IMR-90 (cell line): ENCODE results near the gene C12orf54.
"Not testable (repeated sequence)": the region's sequence is repeated elsewhere in the genome, so short reads cannot be mapped to it uniquely, and the experiment has no call there.

Experiments used
- BHLHE40 ChIP-seq: fragments of 150-350 bp; IDR thresholded peaks from 2 replicates; pipeline ENCODE4 v1.6.1; 2016; ENCODE audit warnings: mild to moderate bottlenecking, low read depth, low read length
- CEBPB ChIP-seq: IDR thresholded peaks from 2 replicates; pipeline ENCODE4 v1.6.1; 2012; ENCODE audit warnings: low read depth, low read length, improper control_type of control experiment
- CHD1 ChIP-seq: IDR thresholded peaks from 2 replicates; pipeline ENCODE4 v1.6.1; 2012; ENCODE audit warnings: low read depth, low read length, improper control_type of control experiment
- CTCF ChIP-seq: conservative IDR thresholded peaks from 2 replicates; pipeline ENCODE4 v1.5.1; 2012; ENCODE audit warnings: mild to moderate bottlenecking, low read depth, low read length, improper control_type of control experiment
- ELK1 ChIP-seq: fragments of 150-350 bp; IDR thresholded peaks from 2 replicates; pipeline ENCODE4 v1.6.1; 2016; ENCODE audit warnings: low read depth, mild to moderate bottlenecking, low read length, moderate library complexity, borderline replicate concordance
- FOS ChIP-seq: fragments of 150-350 bp; IDR thresholded peaks from 2 replicates; pipeline ENCODE4 v1.6.1; 2016; ENCODE audit warnings: low read depth, low read length
- POLR2A ChIP-seq: IDR thresholded peaks from 2 replicates; pipeline ENCODE4 v1.6.1; 2012; ENCODE audit warnings: mild to moderate bottlenecking, low read depth, low read length
- RFX5 ChIP-seq: IDR thresholded peaks from 2 replicates; pipeline ENCODE4 v1.8.0; 2012; ENCODE audit warnings: low read depth, mild to moderate bottlenecking, low read length, moderate library complexity
- SMC3 ChIP-seq: fragments of 150-350 bp; IDR thresholded peaks from 2 replicates; pipeline ENCODE4 v1.6.1; 2016; ENCODE audit warnings: low read depth, mild to moderate bottlenecking, antibody characterized with exemption, low read length, moderate library complexity
- TF ChIP-seq, protein P1 (sequence below): fragments of 150-350 bp; IDR thresholded peaks from 2 replicates; pipeline ENCODE4 v1.6.1; 2017; ENCODE audit warnings: mild to moderate bottlenecking, antibody characterized with exemption, low read length, low read depth

DNA sequence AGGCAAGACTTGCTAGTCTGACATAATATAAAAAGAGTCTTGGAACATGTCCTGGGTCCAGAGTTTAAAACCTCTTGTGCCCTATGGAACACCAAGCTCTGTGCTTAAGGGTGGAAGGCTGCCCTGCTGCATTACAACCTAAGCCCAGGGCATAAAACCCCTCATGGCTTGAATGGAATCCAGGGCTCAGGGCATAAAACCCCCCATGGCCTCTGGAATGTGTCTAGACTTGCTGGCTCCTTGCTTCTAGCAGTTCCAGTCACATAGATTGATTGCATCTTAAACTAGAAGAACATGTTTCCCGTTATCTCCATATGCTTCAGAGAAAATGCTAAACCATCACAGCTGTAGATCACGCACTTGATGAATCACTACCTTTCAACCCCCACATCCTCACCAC, 24.5 kb downstream of the C12orf54 start:
- TF ChIP-seq CTCF, FOS, CHD1, ELK1, RFX5, POLR2A, SMC3, CEBPB, BHLHE40: not testable (repeated sequence)
- TF ChIP-seq, protein P1, sequence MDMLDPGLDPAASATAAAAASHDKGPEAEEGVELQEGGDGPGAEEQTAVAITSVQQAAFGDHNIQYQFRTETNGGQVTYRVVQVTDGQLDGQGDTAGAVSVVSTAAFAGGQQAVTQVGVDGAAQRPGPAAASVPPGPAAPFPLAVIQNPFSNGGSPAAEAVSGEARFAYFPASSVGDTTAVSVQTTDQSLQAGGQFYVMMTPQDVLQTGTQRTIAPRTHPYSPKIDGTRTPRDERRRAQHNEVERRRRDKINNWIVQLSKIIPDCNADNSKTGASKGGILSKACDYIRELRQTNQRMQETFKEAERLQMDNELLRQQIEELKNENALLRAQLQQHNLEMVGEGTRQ: not testable (repeated sequence)
